BLaER1 (cell line): ENCODE results near the gene CD7.
A peak's percentile ranks its signal among the peaks of the same experiment; 100 is the strongest.
"Not testable (repeated sequence)": the region's sequence is repeated elsewhere in the genome, so short reads cannot be mapped to it uniquely, and the experiment has no call there.

Experiments
- H3K27ac ChIP-seq: shearing (Covaris generic); formaldehyde crosslinking; 2 replicates; pipeline ENCODE4 v1.8.1; 2022
- H3K27me3 ChIP-seq: shearing (Covaris generic); formaldehyde crosslinking; 2 replicates; pipeline ENCODE4 v1.8.1; 2022
- H3K36me3 ChIP-seq: shearing (Covaris generic); formaldehyde crosslinking; 2 replicates; pipeline ENCODE4 v1.8.1; 2022
- H3K4me1 ChIP-seq: shearing (Covaris generic); formaldehyde crosslinking; 2 replicates; pipeline ENCODE4 v1.8.1; 2022
- H3K4me2 ChIP-seq: shearing (Covaris generic); formaldehyde crosslinking; 2 replicates; pipeline ENCODE4 v1.8.1; 2022
- H3K4me3 ChIP-seq: shearing (Covaris generic); formaldehyde crosslinking; 2 replicates; pipeline ENCODE4 v1.8.1; 2022
- H3K9ac ChIP-seq: shearing (Covaris generic); formaldehyde crosslinking; 2 replicates; pipeline ENCODE4 v1.8.1; 2022
- H3K9me3 ChIP-seq: shearing (Covaris generic); formaldehyde crosslinking; 2 replicates; pipeline ENCODE4 v1.8.1; 2022
- H4K20me1 ChIP-seq: shearing (Covaris generic); formaldehyde crosslinking; 2 replicates; pipeline ENCODE4 v1.8.1; 2022
- Cebpa-rat ChIP-seq: shearing (Covaris generic); IDR thresholded peaks from 2 replicates; pipeline ENCODE4 v1.8.1; 2022

The CD7 gene

DNA sequence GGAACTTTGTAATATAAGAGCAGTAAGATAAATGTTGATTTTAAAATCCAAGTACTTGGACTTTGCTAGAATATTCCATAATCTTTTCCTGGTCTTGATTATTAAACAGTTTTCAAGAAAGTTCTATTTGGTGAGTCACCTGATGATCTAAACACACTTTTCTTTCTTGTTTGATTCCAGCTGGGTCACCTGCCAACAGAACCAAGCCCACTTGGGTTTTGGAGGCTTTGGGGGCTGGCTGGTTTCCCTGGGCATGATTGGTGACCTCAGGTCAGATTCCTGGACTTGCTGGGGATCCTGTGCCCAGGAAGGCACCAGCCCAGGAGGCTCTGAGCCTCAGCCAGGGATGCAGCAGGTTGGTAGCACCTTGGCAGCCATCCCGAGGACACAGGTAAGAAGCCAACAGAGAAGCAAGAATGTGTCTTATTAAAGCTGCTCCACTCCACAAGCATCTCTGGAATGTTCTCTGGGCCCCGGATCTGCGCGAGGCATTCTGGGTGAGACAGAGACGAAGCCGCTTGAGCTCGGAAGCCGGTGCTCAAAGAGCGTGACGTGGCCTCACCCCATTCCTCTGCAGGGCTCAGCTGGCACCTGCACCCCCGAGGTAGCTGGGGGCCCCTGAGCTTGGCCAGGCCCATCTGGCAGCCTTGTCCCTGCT, 38.5 kb upstream of the CD7 start:
- no peak overlapping the region for H3K27ac ChIP-seq
- no peaks in the 10 kb centered on the region for H3K9me3 ChIP-seq
- H3K4me3 ChIP-seq, result no peak overlapping the region
- no peak for TF ChIP-seq Cebpa-rat
- H3K4me2 ChIP-seq, result peak overlapping the region; percentile 14; the same call in 1 of the 2 replicates
- H3K36me3 ChIP-seq, result no peaks in the 10 kb centered on the region
- no peaks in the 10 kb centered on the region for H3K27me3 ChIP-seq
- no peak overlapping the region for H3K9ac ChIP-seq
- no peaks in the 10 kb centered on the region; the same call in 1 of the 2 replicates for H4K20me1 ChIP-seq
- peaks cover 71% of the 10 kb centered on the region for H3K4me1 ChIP-seq

DNA sequence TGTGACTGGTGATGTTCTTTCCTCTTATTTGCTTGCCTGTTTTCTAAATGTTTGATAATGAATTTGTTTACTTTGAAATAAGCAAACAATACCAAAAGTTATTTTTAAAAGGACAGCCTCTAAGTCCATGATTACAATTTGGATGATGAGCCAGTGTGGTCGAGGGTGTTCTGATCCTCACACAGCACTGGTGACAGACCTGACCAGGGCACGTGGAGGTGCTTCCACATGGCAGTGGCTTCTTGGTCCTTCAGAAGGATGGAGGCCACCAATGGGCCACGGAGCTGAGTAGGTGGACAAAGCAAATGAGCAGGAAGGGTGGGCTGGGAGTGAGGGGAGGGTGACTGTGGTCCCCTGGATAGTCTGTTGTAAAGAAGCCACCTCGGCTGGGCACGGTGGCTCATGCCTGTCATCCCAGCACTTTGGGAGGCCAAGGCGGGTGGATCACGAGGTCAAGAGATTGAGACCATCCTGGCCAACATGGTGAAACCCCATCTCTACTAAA, 37.4 kb upstream of the CD7 start:
- Histone ChIP-seq H3K9me3 (no peaks in the 10 kb centered on the region), H3K4me1 (peaks cover 81% of the 10 kb centered on the region), H3K4me2 (peak overlapping the region; percentile 94), H3K27ac (no peak overlapping the region), H3K9ac (no peak overlapping the region), H4K20me1 (no peaks in the 10 kb centered on the region; the same call in 1 of the 2 replicates), H3K36me3 (no peaks in the 10 kb centered on the region), H3K27me3 (no peaks in the 10 kb centered on the region), H3K4me3 (no peak overlapping the region)
- TF ChIP-seq Cebpa-rat, result no peak

DNA sequence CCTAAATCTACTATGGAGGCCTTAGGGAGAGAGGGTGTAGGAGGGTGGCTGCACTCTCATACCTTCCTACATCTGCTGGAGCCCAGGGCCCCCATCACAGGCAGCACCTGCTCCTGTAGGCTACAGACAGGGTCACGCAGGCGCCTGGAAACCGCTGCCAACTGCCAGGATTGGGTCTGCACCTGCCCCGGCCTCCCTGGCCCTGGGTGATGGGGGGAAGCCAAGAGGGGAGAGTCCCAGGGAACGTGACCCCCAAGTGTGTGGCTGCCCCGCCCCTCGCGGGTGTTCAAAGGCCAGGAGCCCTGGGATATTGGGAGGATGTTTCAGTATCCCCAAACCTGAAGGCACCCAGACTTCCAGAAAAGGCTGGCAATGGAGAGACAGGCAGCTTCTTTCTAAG, 36.1 kb upstream of the CD7 start:
- TF ChIP-seq Cebpa-rat, result no peak
- H3K27ac ChIP-seq, result no peak overlapping the region
- no peak overlapping the region for H3K4me3 ChIP-seq
- peak overlapping the region; percentile 94 for H3K4me2 ChIP-seq
- H3K27me3 ChIP-seq, result no peaks in the 10 kb centered on the region
- no peaks in the 10 kb centered on the region for H3K36me3 ChIP-seq
- no peak overlapping the region for H3K9ac ChIP-seq
- H3K9me3 ChIP-seq, result no peaks in the 10 kb centered on the region
- H3K4me1 ChIP-seq, result peaks cover 84% of the 10 kb centered on the region
- no peaks in the 10 kb centered on the region; the same call in 1 of the 2 replicates for H4K20me1 ChIP-seq

DNA sequence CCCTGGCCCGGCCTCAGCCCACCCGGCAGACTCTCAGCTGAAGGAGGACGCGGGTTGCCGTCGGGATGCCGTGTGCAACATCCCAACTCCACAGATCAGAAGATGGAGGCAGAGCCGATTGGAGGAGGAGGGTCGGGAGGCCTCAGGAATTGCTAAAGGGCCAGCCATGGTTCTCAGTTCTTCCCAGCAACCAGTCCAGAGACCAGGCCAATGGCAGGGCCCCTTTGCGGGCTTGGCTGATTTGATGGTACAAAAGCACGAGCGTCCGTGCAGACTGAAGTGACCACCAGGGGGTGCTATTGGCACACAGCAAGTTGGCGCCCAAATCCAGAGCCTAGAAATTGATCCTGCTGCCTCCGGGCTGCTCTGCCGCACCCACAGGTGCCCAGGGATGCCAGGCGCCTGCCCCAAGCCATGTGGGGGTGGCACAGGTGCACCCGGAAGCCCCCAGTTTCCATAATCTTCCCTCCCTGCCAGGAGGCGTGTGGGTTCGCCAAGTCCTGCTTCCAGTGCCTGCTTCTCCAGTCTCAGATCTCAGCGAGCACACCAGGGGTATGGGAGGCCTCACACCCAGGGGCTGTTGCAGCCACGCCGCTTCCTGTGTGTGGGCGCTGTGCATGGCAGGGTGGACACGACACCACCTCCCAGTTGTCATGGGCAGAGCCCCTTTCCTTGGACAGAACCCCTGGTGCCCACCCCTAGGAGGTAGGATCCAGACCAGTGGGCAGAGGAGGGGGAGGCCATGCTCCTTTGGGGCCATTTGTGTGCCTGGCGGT, 34.5 kb upstream of the CD7 start:
- H3K4me1 ChIP-seq, result peaks cover 82% of the 10 kb centered on the region
- H3K27me3 ChIP-seq, result no peaks in the 10 kb centered on the region
- H4K20me1 ChIP-seq, result no peaks in the 10 kb centered on the region; the same call in 1 of the 2 replicates
- TF ChIP-seq Cebpa-rat, result no peak
- H3K36me3 ChIP-seq, result no peaks in the 10 kb centered on the region
- H3K27ac ChIP-seq, result peak overlapping the region; percentile 96
- H3K4me2 ChIP-seq, result peak overlapping the region; percentile 94
- H3K9me3 ChIP-seq, result no peaks in the 10 kb centered on the region
- H3K4me3 ChIP-seq, result no peak overlapping the region
- peak overlapping the region; percentile 81 for H3K9ac ChIP-seq

DNA sequence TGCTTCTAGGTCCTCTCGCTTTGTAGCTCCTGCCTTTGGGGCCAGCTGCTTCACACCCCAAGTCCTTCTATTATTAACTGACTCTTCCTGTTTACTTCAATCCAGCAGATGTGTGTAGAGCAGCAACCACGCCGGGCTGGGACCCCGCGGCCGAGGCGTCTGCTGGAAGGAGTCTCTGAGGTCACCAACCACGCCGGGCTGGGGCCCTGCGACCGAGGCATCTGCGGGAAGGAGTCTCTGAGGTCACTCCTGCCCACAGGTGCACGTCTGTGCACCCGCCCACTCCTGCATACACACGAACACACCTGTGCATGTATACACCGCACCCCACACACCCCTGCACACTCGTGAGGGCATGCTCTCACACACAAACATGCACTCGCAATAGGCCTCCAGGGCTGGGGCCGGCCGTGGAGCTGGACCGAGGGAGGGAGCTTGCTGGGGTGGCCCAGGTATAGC, 33.9 kb upstream of the CD7 start:
- TF ChIP-seq Cebpa-rat, result no peak
- no peaks in the 10 kb centered on the region for H3K9me3 ChIP-seq
- H3K4me2 ChIP-seq, result peak overlapping the region; percentile 94
- H3K27me3 ChIP-seq, result no peaks in the 10 kb centered on the region
- no peaks in the 10 kb centered on the region; the same call in 1 of the 2 replicates for H4K20me1 ChIP-seq
- H3K4me1 ChIP-seq, result peaks cover 82% of the 10 kb centered on the region
- H3K4me3 ChIP-seq, result no peak overlapping the region; the same call in 1 of the 2 replicates
- no peaks in the 10 kb centered on the region for H3K36me3 ChIP-seq
- peak overlapping the region; percentile 96 for H3K27ac ChIP-seq
- peak overlapping the region; percentile 81 for H3K9ac ChIP-seq

DNA sequence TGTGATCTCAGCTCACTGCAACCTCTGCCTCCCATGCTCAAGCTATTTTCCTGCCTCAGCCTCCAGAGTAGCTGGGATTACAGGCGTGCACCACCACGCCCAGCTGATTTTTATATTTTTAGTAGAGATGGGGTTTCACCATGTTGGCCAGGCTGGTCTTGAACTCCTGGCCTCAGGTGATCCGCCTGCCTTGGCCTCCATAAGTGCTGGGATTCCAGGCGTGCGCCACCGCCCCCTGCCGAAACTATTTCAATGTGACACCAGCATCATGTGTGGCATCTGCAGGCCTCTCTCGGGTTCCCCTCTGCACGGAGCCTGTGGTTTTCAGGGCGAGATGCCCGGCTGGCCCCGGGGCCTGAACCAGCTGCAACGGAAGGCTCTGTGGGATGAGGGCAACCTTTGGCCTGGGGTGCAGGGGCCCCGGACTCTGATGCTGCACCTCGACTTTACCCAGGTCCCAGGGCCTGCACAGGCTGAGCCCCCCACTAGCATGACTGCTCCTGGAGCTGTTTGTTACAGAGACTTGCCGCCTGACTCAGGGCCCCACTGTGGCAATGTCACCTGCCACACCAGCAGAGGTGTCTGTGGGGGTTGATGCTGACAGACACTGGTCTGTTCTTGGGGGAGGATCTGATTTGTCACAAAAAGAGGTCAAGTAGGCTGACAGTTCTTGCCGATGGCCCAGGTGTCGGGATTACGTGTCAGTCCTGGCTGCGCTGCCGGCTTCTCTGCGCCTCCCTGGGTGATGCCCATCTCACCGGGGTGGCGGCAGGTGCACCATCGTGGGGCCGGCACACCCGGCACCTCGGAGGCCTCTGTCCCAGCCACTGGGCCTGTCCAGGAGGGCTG, 33.0 kb upstream of the CD7 start:
- no peak for TF ChIP-seq Cebpa-rat
- no peaks in the 10 kb centered on the region; the same call in 1 of the 2 replicates for H4K20me1 ChIP-seq
- H3K27me3 ChIP-seq, result no peaks in the 10 kb centered on the region
- H3K4me3 ChIP-seq, result peak overlapping the region; percentile 30
- peaks cover 81% of the 10 kb centered on the region for H3K4me1 ChIP-seq
- H3K9ac ChIP-seq, result peak overlapping the region; percentile 81
- H3K36me3 ChIP-seq, result no peaks in the 10 kb centered on the region
- H3K4me2 ChIP-seq, result peak overlapping the region; percentile 94
- peak overlapping the region; percentile 96 for H3K27ac ChIP-seq
- no peaks in the 10 kb centered on the region for H3K9me3 ChIP-seq

DNA sequence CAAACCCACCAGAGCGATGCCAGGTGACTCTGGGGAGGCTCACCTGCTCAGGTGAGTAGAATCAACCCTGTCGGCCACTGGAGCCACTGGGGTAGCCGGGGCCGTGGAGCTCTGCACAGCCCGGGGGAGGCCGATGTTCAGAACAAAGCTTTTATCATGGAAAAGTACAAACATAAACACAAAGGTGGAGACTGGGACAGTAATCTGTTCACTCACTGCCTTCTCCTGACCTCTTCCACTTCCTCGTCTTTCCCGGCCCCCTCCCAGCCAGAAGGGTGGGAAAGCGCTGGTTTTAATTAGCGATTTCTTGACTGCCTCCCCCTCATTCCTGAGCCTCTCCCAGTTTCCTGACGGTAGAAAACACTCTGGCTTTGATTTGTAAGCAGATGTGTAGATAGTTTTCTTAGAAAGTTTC, 31.9 kb upstream of the CD7 start:
- no peak overlapping the region for H3K4me3 ChIP-seq
- H3K9me3 ChIP-seq, result no peaks in the 10 kb centered on the region
- peaks cover 82% of the 10 kb centered on the region for H3K4me1 ChIP-seq
- TF ChIP-seq Cebpa-rat, result no peak
- peak overlapping the region; percentile 94 for H3K4me2 ChIP-seq
- H3K9ac ChIP-seq, result peak overlapping the region; percentile 10; the same call in 1 of the 2 replicates
- peak overlapping the region; percentile 96 for H3K27ac ChIP-seq
- no peaks in the 10 kb centered on the region; the same call in 1 of the 2 replicates for H4K20me1 ChIP-seq
- H3K36me3 ChIP-seq, result no peaks in the 10 kb centered on the region
- no peaks in the 10 kb centered on the region for H3K27me3 ChIP-seq

DNA sequence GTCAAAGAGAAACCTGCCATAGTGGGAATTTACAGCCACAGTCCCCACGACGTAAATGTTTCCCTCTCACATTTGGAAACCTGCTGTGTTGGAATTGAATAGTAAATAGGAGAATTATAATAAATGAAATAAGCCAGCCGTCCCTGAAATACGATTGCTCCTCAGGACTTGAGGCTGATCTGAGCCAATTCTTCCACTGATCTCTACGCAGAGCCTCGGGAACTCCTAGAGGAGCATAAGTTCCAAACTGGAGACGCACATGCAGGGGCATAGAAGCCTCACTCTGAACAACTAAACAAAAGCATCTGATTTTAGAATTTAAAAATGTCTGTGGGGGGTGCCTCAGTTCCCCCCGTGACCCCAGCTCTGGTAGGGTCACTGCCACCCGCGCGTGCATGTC, 31.5 kb upstream of the CD7 start:
- Histone ChIP-seq H4K20me1 (no peaks in the 10 kb centered on the region; the same call in 1 of the 2 replicates), H3K27me3 (no peaks in the 10 kb centered on the region), H3K4me1 (peaks cover 80% of the 10 kb centered on the region), H3K4me2 (peak overlapping the region; percentile 94), H3K9me3 (no peaks in the 10 kb centered on the region), H3K9ac (no peak overlapping the region), H3K27ac (peak overlapping the region; percentile 96; the same call in 1 of the 2 replicates), H3K4me3 (no peak overlapping the region), H3K36me3 (no peaks in the 10 kb centered on the region)
- TF ChIP-seq Cebpa-rat, result no peak

DNA sequence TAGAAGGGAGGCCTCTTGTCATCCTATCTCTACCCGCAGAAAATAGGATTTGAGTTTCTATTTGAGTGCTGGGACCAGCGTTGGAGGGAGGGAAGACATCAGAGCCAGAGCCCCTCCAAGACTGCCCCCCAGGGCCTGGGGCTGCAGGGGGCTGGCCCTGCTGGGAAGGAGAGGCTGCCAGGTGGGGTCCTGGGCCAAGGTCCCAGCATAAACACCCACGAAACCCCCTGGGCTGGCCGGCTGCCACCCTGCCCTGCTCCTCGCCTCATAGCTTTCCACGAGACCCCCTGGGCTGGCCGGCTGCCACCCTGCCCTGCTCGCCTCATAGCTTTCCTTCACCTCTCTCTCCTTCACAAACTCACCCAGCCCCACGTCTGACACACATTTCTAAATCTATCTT, 31.0 kb upstream of the CD7 start:
- no peaks in the 10 kb centered on the region for H3K9me3 ChIP-seq
- no peak for TF ChIP-seq Cebpa-rat
- no peak overlapping the region for H3K27ac ChIP-seq
- H3K4me2 ChIP-seq, result peak overlapping the region; percentile 94; the same call in 1 of the 2 replicates
- H3K27me3 ChIP-seq, result no peaks in the 10 kb centered on the region
- peaks cover 75% of the 10 kb centered on the region for H3K4me1 ChIP-seq
- no peaks in the 10 kb centered on the region; the same call in 1 of the 2 replicates for H4K20me1 ChIP-seq
- no peak overlapping the region for H3K4me3 ChIP-seq
- no peak overlapping the region for H3K9ac ChIP-seq
- no peaks in the 10 kb centered on the region for H3K36me3 ChIP-seq

DNA sequence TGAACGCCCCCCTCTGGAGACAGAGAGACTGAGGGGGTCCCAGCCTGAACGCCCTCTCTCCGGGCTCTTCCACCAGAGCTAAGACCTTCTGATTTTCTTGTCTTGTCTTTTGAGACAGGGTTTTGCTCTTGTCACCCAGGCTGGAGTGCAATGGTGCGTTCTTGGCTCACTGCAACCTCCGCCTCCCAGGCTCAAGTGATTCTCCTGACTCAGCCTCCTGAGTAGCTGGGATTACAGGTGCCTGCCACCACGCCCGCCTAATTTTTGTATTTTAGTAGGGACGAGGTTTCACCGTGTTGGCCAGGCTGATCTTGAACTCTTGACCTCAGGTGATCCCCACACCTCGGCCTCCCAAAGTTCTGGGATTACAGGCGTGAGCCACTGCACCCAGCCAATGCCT, 30.6 kb upstream of the CD7 start:
- H3K9ac ChIP-seq, H3K27me3 ChIP-seq, H4K20me1 ChIP-seq, H3K27ac ChIP-seq, H3K36me3 ChIP-seq, H3K4me3 ChIP-seq, H3K9me3 ChIP-seq: not testable (repeated sequence)
- H3K4me1 ChIP-seq, result peaks cover 71% of the 10 kb centered on the region
- H3K4me2 ChIP-seq, result peak overlapping the region; percentile 94; the same call in 1 of the 2 replicates
